ENCODE results near the gene LTC4S.

The LTC4S gene

GRCh38 chr5:179800071-179800695 is 6.4 kb downstream of the LTC4S start:
- no peak overlapping the region for H3K4me3 ChIP-seq (ENCODE audit: low read depth in 1 of 2, low read length in 2 of 2)
- peaks cover 36 to 54% of the 10 kb centered on the region in 2 donors for H3K36me3 ChIP-seq (ENCODE audit: control insufficient read depth in 1 of 2, insufficient read depth in 2 of 2, low read length in 2 of 2)
- no peak overlapping the region for H3K9ac ChIP-seq (ENCODE audit: low read depth in 1 of 2, low read length in 2 of 2)
- H3K9me3 ChIP-seq (ENCODE audit: control insufficient read depth in 1 of 2, low read length in 2 of 2): no peaks in the 10 kb centered on the region
- H3K27me3 ChIP-seq (ENCODE audit: control insufficient read depth in 1 of 2, insufficient read depth in 2 of 2, low read length in 2 of 2): no peaks in the 10 kb centered on the region
- no peak overlapping the region for H3K27ac ChIP-seq (ENCODE audit: low read depth, low read length)
- H3K4me1 ChIP-seq (ENCODE audit: control insufficient read depth in 1 of 2, insufficient read depth in 2 of 2, low read length in 2 of 2): peaks cover 39 to 46% of the 10 kb centered on the region in 2 donors

- Histone ChIP-seq H3K27me3 (ENCODE audit: control insufficient read depth in 1 of 2, insufficient read depth in 2 of 2, low read length in 2 of 2) (no peaks in the 10 kb centered on the region), H3K4me3 (ENCODE audit: low read depth in 1 of 2, low read length in 2 of 2) (no peak overlapping the region), H3K36me3 (ENCODE audit: control insufficient read depth in 1 of 2, insufficient read depth in 2 of 2, low read length in 2 of 2) (peaks cover 36 to 54% of the 10 kb centered on the region in 2 donors), H3K4me1 (ENCODE audit: control insufficient read depth in 1 of 2, insufficient read depth in 2 of 2, low read length in 2 of 2) (peaks cover 40 to 48% of the 10 kb centered on the region in 2 donors), H3K9me3 (ENCODE audit: control insufficient read depth in 1 of 2, low read length in 2 of 2) (no peaks in the 10 kb centered on the region), H3K27ac (ENCODE audit: low read depth, low read length) (no peak overlapping the region), H3K9ac (ENCODE audit: low read depth in 1 of 2, low read length in 2 of 2) (no peak overlapping the region)
Measured at GRCh38 chr5:179800696-179801201, 7.0 kb downstream of the LTC4S start.

- Histone ChIP-seq H3K9me3 (ENCODE audit: control insufficient read depth in 1 of 2, low read length in 2 of 2) (no peaks in the 10 kb centered on the region), H3K4me1 (ENCODE audit: control insufficient read depth in 1 of 2, insufficient read depth in 2 of 2, low read length in 2 of 2) (peaks cover 39 to 46% of the 10 kb centered on the region in 2 donors), H3K9ac (ENCODE audit: low read depth in 1 of 2, low read length in 2 of 2) (no peak overlapping the region), H3K36me3 (ENCODE audit: control insufficient read depth in 1 of 2, insufficient read depth in 2 of 2, low read length in 2 of 2) (peaks cover 36 to 53% of the 10 kb centered on the region in 2 donors), H3K4me3 (ENCODE audit: low read depth in 1 of 2, low read length in 2 of 2) (no peak overlapping the region), H3K27ac (ENCODE audit: low read depth, low read length) (no peak overlapping the region), H3K27me3 (ENCODE audit: control insufficient read depth in 1 of 2, insufficient read depth in 2 of 2, low read length in 2 of 2) (no peaks in the 10 kb centered on the region)
Measured at GRCh38 chr5:179801304-179802206, 7.8 kb downstream of the LTC4S start.

- peak overlapping the region in 1 of 2 donors; percentile 1 for H3K9ac ChIP-seq (ENCODE audit: low read depth in 1 of 2, low read length in 2 of 2)
- H3K36me3 ChIP-seq (ENCODE audit: control insufficient read depth in 1 of 2, insufficient read depth in 2 of 2, low read length in 2 of 2): peaks cover 36 to 45% of the 10 kb centered on the region in 2 donors
- H3K4me3 ChIP-seq (ENCODE audit: low read depth in 1 of 2, low read length in 2 of 2): peak overlapping the region in 1 of 2 donors; percentile 35
- H3K4me1 ChIP-seq (ENCODE audit: control insufficient read depth in 1 of 2, insufficient read depth in 2 of 2, low read length in 2 of 2): peaks cover 33 to 38% of the 10 kb centered on the region in 2 donors
- no peaks in the 10 kb centered on the region for H3K27me3 ChIP-seq (ENCODE audit: control insufficient read depth in 1 of 2, insufficient read depth in 2 of 2, low read length in 2 of 2)
- no peaks in the 10 kb centered on the region for H3K9me3 ChIP-seq (ENCODE audit: control insufficient read depth in 1 of 2, low read length in 2 of 2)
- no peak overlapping the region for H3K27ac ChIP-seq (ENCODE audit: low read depth, low read length)
Measured at GRCh38 chr5:179802207-179802883, 8.6 kb downstream of the LTC4S start.

- no peak overlapping the region for H3K27ac ChIP-seq (ENCODE audit: low read depth, low read length)
- H3K4me3 ChIP-seq (ENCODE audit: low read depth in 1 of 2, low read length in 2 of 2): peak overlapping the region; percentile 35 to 36
- H3K9me3 ChIP-seq (ENCODE audit: control insufficient read depth in 1 of 2, low read length in 2 of 2): no peaks in the 10 kb centered on the region
- peaks cover 36 to 42% of the 10 kb centered on the region in 2 donors for H3K4me1 ChIP-seq (ENCODE audit: control insufficient read depth in 1 of 2, insufficient read depth in 2 of 2, low read length in 2 of 2)
- peak overlapping the region; percentile 1 to 43 for H3K9ac ChIP-seq (ENCODE audit: low read depth in 1 of 2, low read length in 2 of 2)
- peaks cover 33 to 38% of the 10 kb centered on the region in 2 donors for H3K36me3 ChIP-seq (ENCODE audit: control insufficient read depth in 1 of 2, insufficient read depth in 2 of 2, low read length in 2 of 2)
- H3K27me3 ChIP-seq (ENCODE audit: control insufficient read depth in 1 of 2, insufficient read depth in 2 of 2, low read length in 2 of 2): no peaks in the 10 kb centered on the region
Measured at GRCh38 chr5:179802950-179803562, 9.3 kb downstream of the LTC4S start.

GRCh38 chr5:179803651-179804554 is 10.1 kb downstream of the LTC4S start:
- H3K4me1 ChIP-seq (ENCODE audit: control insufficient read depth in 1 of 2, insufficient read depth in 2 of 2, low read length in 2 of 2): peaks cover 39 to 43% of the 10 kb centered on the region in 2 donors
- no peak overlapping the region for H3K27ac ChIP-seq (ENCODE audit: low read depth, low read length)
- H3K9ac ChIP-seq (ENCODE audit: low read depth in 1 of 2, low read length in 2 of 2): peak overlapping the region; percentile 73 to 86

GRCh38 chr5:179804555-179804947 is 10.8 kb downstream of the LTC4S start:
- Histone ChIP-seq H3K27ac (ENCODE audit: low read depth, low read length) (no peak overlapping the region), H3K27me3 (ENCODE audit: control insufficient read depth in 1 of 2, insufficient read depth in 2 of 2, low read length in 2 of 2) (no peaks in the 10 kb centered on the region), H3K36me3 (ENCODE audit: control insufficient read depth in 1 of 2, insufficient read depth in 2 of 2, low read length in 2 of 2) (peaks cover 18 to 23% of the 10 kb centered on the region in 2 donors), H3K9ac (ENCODE audit: low read depth in 1 of 2, low read length in 2 of 2) (peak overlapping the region; percentile 73 to 86), H3K9me3 (ENCODE audit: control insufficient read depth in 1 of 2, low read length in 2 of 2) (no peaks in the 10 kb centered on the region), H3K4me3 (ENCODE audit: low read depth in 1 of 2, low read length in 2 of 2) (peak overlapping the region; percentile 77 to 80), H3K4me1 (ENCODE audit: control insufficient read depth in 1 of 2, insufficient read depth in 2 of 2, low read length in 2 of 2) (peaks cover 39 to 43% of the 10 kb centered on the region in 2 donors)

More at GRCh38 chr5:179803651-179804554, 10.1 kb downstream of the LTC4S start:
- Histone ChIP-seq H3K9me3 (ENCODE audit: control insufficient read depth in 1 of 2, low read length in 2 of 2) (no peaks in the 10 kb centered on the region), H3K27me3 (ENCODE audit: control insufficient read depth in 1 of 2, insufficient read depth in 2 of 2, low read length in 2 of 2) (no peaks in the 10 kb centered on the region), H3K36me3 (ENCODE audit: control insufficient read depth in 1 of 2, insufficient read depth in 2 of 2, low read length in 2 of 2) (peaks cover 25 to 30% of the 10 kb centered on the region in 2 donors), H3K4me3 (ENCODE audit: low read depth in 1 of 2, low read length in 2 of 2) (peak overlapping the region; percentile 77 to 80)

- Histone ChIP-seq H3K9ac (ENCODE audit: low read depth in 1 of 2, low read length in 2 of 2) (peak overlapping the region; percentile 73 to 86), H3K4me1 (ENCODE audit: control insufficient read depth in 1 of 2, insufficient read depth in 2 of 2, low read length in 2 of 2) (peaks cover 39 to 43% of the 10 kb centered on the region in 2 donors), H3K27ac (ENCODE audit: low read depth, low read length) (peak overlapping the region; percentile 95), H3K9me3 (ENCODE audit: control insufficient read depth in 1 of 2, low read length in 2 of 2) (no peaks in the 10 kb centered on the region), H3K4me3 (ENCODE audit: low read depth in 1 of 2, low read length in 2 of 2) (peak overlapping the region; percentile 77 to 80), H3K27me3 (ENCODE audit: control insufficient read depth in 1 of 2, insufficient read depth in 2 of 2, low read length in 2 of 2) (no peaks in the 10 kb centered on the region), H3K36me3 (ENCODE audit: control insufficient read depth in 1 of 2, insufficient read depth in 2 of 2, low read length in 2 of 2) (peaks cover 16 to 18% of the 10 kb centered on the region in 2 donors)
Measured at GRCh38 chr5:179805070-179805528, 11.3 kb downstream of the LTC4S start.

Data from duodenal mucosa (tissue), 2 donors.